ENCODE measurements around the gene MFN1. TPM values are rescaled to one million over a fixed set of nuclear protein-coding genes. Genes with fewer than 3 reads are reported as not detected.

MFN1 gene
- total and polyA plus RNA-seq, 2 of the 13 experiments (the other 11 are each of a cell fraction or from before 2014, with no cell fraction given): 25.2 to 37.5 TPM

DNA sequence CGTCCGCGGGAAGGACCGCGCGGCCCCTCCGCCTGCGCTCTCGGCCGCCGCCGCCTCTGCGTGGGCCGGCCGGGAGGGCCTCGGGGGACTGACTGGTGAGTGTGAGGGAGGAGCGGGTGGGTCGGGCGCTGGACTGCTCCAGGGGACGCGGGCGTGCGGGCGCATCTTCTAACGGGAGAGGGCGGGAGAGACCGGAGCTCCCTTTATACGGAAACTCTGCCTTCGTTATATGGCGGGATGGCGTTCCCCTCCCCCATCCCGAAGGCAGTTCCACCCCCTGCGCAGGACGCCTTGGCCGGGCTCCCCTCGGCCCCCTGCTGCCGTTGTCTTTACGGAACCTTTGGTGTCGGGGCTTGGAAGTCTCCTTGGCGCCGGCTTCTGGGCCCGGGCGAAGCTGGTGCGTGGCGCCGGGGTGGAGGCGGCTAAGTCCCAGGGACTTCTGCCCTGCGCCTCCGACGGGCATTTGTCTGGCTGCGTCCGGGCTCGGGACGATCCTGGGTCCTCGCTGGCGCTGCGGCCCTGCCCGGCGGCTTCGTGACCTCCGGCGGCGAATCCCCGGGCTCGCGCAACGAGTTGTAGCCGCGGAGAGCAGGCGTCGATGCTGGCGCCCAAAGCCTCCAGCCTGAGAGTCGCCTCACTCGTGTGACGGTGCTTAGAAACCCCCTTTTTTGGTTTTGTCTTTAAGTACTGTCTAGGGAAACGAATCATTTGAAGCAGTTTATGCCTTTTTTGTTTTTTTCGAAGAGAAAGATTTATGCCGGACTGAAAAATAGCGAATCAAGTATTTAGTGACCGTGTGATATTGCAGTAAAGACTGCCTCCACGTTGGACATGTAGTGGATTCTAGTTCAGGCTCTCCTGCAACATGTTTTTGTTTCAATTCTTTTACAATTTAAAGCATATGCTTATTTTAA, 24.1 kb upstream of the MFN1 start (continued):
- TF ChIP-seq ZNF709 (CRISPR knock-in tag; IDR thresholded peaks at IDR 0.05): no peak
- TF ChIP-seq ZNF501 (CRISPR knock-in tag; IDR thresholded peaks at IDR 0.05): 0 out of 2 replicates have a peak, but pooled peaks have one; percentile 26
- TF ChIP-seq ZNF543 (CRISPR knock-in tag; IDR thresholded peaks at IDR 0.05): no peak
- TF ChIP-seq ZSCAN22 (CRISPR knock-in tag; IDR thresholded peaks at IDR 0.05): no peak
- TF ChIP-seq GATA4 (IDR thresholded peaks at IDR 0.05; ENCODE audit: borderline replicate concordance, low read depth): no peak
- TF ChIP-seq SMAD9 (CRISPR knock-in tag; IDR thresholded peaks at IDR 0.05): no peak
- no peak for TF ChIP-seq ETV5 (CRISPR knock-in tag; IDR thresholded peaks at IDR 0.05; ENCODE audit: borderline replicate concordance)
- no peak for TF ChIP-seq POLR2AphosphoS5 (IDR thresholded peaks at IDR 0.05; ENCODE audit: low read depth, low read length)
- no peak for TF ChIP-seq HCFC1 (IDR thresholded peaks at IDR 0.05; ENCODE audit: low read depth, low read length)
- TF ChIP-seq, protein P1, sequence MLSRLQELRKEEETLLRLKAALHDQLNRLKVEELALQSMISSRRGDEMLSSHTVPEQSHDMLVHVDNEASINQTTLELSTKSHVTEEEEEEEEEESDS (CRISPR knock-in tag; IDR thresholded peaks at IDR 0.05; ENCODE audit: borderline replicate concordance): no peak
- TF ChIP-seq ZBTB3 (CRISPR knock-in tag; IDR thresholded peaks at IDR 0.05; ENCODE audit: borderline replicate concordance, low read depth): no peak
- no peak for TF ChIP-seq MEIS2 (CRISPR knock-in tag; IDR thresholded peaks at IDR 0.05)
- no peak for TF ChIP-seq SP4 (CRISPR knock-in tag; IDR thresholded peaks at IDR 0.05)
- TF ChIP-seq, protein P2, sequence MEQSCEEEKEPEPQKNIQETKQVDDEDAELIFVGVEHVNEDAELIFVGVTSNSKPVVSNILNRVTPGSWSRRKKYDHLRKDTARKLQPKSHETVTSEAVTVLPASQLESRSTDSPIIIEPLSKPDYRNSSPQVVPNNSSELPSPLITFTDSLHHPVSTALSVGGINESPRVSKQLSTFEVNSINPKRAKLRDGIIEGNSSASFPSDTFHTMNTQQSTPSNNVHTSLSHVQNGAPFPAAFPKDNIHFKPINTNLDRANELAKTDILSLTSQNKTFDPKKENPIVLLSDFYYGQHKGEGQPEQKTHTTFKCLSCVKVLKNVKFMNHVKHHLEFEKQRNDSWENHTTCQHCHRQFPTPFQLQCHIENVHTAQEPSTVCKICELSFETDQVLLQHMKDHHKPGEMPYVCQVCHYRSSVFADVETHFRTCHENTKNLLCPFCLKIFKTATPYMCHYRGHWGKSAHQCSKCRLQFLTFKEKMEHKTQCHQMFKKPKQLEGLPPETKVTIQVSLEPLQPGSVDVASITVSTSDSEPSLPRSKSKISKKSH (CRISPR knock-in tag; IDR thresholded peaks at IDR 0.05; ENCODE audit: borderline replicate concordance): no peak
- TF ChIP-seq ZKSCAN5 (CRISPR knock-in tag; IDR thresholded peaks at IDR 0.05): no peak
- TF ChIP-seq, protein P3, sequence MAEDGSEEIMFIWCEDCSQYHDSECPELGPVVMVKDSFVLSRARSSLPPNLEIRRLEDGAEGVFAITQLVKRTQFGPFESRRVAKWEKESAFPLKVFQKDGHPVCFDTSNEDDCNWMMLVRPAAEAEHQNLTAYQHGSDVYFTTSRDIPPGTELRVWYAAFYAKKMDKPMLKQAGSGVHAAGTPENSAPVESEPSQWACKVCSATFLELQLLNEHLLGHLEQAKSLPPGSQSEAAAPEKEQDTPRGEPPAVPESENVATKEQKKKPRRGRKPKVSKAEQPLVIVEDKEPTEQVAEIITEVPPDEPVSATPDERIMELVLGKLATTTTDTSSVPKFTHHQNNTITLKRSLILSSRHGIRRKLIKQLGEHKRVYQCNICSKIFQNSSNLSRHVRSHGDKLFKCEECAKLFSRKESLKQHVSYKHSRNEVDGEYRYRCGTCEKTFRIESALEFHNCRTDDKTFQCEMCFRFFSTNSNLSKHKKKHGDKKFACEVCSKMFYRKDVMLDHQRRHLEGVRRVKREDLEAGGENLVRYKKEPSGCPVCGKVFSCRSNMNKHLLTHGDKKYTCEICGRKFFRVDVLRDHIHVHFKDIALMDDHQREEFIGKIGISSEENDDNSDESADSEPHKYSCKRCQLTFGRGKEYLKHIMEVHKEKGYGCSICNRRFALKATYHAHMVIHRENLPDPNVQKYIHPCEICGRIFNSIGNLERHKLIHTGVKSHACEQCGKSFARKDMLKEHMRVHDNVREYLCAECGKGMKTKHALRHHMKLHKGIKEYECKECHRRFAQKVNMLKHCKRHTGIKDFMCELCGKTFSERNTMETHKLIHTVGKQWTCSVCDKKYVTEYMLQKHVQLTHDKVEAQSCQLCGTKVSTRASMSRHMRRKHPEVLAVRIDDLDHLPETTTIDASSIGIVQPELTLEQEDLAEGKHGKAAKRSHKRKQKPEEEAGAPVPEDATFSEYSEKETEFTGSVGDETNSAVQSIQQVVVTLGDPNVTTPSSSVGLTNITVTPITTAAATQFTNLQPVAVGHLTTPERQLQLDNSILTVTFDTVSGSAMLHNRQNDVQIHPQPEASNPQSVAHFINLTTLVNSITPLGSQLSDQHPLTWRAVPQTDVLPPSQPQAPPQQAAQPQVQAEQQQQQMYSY (CRISPR knock-in tag; IDR thresholded peaks at IDR 0.05): no peak
- no peak; the same call in 1 of the 2 replicates for TF ChIP-seq ZNF274 (CRISPR knock-in tag; IDR thresholded peaks at IDR 0.05)
- TF ChIP-seq, protein P4, sequence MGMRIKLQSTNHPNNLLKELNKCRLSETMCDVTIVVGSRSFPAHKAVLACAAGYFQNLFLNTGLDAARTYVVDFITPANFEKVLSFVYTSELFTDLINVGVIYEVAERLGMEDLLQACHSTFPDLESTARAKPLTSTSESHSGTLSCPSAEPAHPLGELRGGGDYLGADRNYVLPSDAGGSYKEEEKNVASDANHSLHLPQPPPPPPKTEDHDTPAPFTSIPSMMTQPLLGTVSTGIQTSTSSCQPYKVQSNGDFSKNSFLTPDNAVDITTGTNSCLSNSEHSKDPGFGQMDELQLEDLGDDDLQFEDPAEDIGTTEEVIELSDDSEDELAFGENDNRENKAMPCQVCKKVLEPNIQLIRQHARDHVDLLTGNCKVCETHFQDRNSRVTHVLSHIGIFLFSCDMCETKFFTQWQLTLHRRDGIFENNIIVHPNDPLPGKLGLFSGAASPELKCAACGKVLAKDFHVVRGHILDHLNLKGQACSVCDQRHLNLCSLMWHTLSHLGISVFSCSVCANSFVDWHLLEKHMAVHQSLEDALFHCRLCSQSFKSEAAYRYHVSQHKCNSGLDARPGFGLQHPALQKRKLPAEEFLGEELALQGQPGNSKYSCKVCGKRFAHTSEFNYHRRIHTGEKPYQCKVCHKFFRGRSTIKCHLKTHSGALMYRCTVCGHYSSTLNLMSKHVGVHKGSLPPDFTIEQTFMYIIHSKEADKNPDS (CRISPR knock-in tag; IDR thresholded peaks at IDR 0.05): no peak
- TF ChIP-seq, protein P5, sequence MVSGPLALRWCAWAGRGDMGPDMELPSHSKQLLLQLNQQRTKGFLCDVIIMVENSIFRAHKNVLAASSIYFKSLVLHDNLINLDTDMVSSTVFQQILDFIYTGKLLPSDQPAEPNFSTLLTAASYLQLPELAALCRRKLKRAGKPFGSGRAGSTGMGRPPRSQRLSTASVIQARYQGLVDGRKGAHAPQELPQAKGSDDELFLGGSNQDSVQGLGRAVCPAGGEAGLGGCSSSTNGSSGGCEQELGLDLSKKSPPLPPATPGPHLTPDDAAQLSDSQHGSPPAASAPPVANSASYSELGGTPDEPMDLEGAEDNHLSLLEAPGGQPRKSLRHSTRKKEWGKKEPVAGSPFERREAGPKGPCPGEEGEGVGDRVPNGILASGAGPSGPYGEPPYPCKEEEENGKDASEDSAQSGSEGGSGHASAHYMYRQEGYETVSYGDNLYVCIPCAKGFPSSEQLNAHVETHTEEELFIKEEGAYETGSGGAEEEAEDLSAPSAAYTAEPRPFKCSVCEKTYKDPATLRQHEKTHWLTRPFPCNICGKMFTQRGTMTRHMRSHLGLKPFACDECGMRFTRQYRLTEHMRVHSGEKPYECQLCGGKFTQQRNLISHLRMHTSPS (CRISPR knock-in tag; IDR thresholded peaks at IDR 0.05; ENCODE audit: low read depth): no peak
- 0 out of 2 replicates have a peak, but pooled peaks have one; percentile 54 for TF ChIP-seq SMAD1 (CRISPR knock-in tag; IDR thresholded peaks at IDR 0.05; ENCODE audit: borderline replicate concordance, low read depth)
